Rectal smooth muscle tissue (tissue), 1 donor: ENCODE data around the gene SYNPO.
A peak's percentile ranks its signal among the peaks of the same experiment; 100 is the strongest.

ENCODE experiments used
- H3K27ac ChIP-seq: one replicate; pipeline ENCODE4 v1.7.0; 2013; ENCODE audit warnings: low read depth, low read length, inconsistent platforms
- H3K27me3 ChIP-seq: one replicate; pipeline ENCODE4 v1.7.0; 2013; ENCODE audit warnings: low read length; ENCODE audit not compliant: control insufficient read depth, insufficient read depth
- H3K36me3 ChIP-seq: one replicate; pipeline ENCODE4 v1.7.0; 2013; ENCODE audit warnings: low read length; ENCODE audit not compliant: control insufficient read depth, insufficient read depth
- H3K4me1 ChIP-seq: one replicate; pipeline ENCODE4 v1.7.0; 2013; ENCODE audit warnings: low read length; ENCODE audit not compliant: control insufficient read depth, insufficient read depth
- H3K4me3 ChIP-seq: one replicate; pipeline ENCODE4 v1.7.0; 2013; ENCODE audit warnings: low read length
- H3K9ac ChIP-seq: one replicate; pipeline ENCODE4 v1.7.0; 2013; ENCODE audit warnings: low read length

SYNPO gene

DNA sequence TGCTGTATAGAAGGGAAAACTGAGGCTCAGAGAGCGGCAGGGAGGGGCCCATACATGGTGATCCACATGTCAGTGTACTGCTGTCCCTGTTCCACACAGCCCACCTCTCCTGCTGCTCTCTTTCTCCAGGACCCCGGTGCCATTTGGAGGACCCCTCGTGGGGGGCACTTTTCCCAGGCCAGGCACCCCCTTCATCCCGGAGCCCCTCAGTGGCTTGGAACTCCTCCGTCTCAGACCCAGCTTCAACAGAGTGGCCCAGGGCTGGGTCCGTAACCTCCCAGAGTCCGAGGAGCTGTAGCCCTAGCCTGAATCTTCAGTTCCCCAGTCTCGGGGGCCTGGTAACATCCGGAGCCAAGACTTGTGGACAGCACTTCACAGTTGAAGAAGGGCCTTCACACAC is 36.1 kb downstream of the SYNPO start:
- Histone ChIP-seq H3K27ac (no peak overlapping the region), H3K4me1 (peaks cover 3% of the 10 kb centered on the region), H3K9ac (no peak overlapping the region), H3K27me3 (peaks cover 3% of the 10 kb centered on the region), H3K36me3 (no peaks in the 10 kb centered on the region), H3K4me3 (no peak overlapping the region)

DNA sequence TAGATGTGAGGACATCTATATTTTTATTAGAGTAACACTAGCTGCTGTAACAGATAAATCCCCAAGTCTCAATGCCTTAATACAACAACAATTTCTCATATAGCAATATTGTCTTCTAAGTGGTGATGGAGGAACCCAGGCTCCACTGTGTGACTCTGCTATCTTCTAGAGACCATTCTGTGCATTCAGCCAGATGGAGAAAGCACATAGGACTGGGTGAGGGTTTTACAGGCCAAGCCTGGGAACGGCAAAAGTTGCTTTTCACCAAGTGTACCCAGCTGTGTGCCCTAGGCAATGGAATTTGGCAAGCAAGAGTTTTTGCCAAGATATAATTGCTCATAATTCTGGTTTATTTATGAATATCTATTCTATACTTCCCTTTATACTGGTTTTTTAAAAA is 48.7 kb downstream of the SYNPO start:
- H3K4me3 ChIP-seq: no peak overlapping the region
- H3K27me3 ChIP-seq: no peaks in the 10 kb centered on the region
- H3K36me3 ChIP-seq: peaks cover 29% of the 10 kb centered on the region
- H3K4me1 ChIP-seq: no peaks in the 10 kb centered on the region
- H3K9ac ChIP-seq: no peak overlapping the region
- H3K27ac ChIP-seq: no peak overlapping the region

DNA sequence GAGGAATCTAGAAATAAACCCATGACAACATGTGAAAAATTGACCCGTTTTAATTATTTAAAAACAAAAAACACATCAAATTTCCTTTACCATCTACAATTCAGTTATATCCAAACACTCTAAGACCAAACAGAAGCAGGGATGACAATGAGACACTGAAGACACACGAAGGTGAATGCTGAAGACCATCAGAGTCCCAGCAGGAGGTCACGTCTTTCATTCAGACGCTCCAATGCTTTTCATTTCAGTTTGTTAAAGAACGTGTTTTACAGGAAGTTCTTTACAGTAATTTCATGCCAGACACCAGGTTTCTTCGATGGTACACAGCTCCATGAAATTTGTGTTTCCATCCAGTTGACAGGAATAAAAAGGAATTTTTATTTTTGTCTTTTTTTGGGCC is 50.3 kb downstream of the SYNPO start:
- Histone ChIP-seq H3K27ac (no peak overlapping the region), H3K36me3 (peaks cover 46% of the 10 kb centered on the region), H3K4me3 (no peak overlapping the region), H3K9ac (no peak overlapping the region), H3K4me1 (no peaks in the 10 kb centered on the region), H3K27me3 (no peaks in the 10 kb centered on the region)

DNA sequence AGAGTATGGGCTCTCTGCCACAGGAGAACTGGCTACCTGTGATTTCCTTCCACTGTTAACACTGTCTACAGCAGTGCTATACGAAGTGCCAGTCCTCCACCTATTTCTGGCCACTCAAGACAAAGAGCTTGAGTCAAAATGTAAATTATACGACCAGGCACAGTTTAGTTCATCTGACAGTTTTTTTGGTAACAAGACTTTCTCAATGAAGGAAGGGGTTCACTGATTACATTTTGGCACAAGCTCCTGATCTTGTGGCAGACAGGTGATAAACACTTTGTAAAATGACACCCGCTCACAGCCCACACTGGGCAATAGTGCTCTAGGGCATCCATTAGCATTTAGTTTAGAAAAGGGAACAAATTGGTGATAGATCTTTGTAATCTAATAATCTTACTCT is 51.8 kb downstream of the SYNPO start:
- H3K36me3 ChIP-seq: peaks cover 59% of the 10 kb centered on the region
- no peak overlapping the region for H3K4me3 ChIP-seq
- no peaks in the 10 kb centered on the region for H3K4me1 ChIP-seq
- no peak overlapping the region for H3K27ac ChIP-seq
- no peaks in the 10 kb centered on the region for H3K27me3 ChIP-seq
- H3K9ac ChIP-seq: no peak overlapping the region

DNA sequence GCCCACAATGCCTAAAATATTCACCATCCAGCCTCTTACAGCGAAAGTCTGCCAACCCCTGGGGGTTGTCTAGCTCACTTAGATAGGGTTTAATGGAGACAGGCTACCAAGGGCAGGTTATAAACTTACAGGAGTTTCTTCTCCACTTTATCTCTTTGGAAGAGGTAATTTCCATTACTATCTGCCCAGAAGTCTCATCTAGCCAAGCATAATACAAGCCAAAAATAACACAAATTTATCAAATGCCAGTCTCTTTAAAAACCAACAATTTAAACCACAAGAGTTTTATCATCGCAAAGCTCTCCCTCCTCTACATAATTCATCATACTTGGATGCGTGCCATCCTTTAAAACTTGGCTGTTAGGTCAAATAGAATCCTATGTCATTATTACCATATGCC is 54.2 kb downstream of the SYNPO start:
- Histone ChIP-seq H3K36me3 (peaks cover 63% of the 10 kb centered on the region), H3K9ac (no peak overlapping the region), H3K27ac (no peak overlapping the region), H3K27me3 (no peaks in the 10 kb centered on the region), H3K4me3 (no peak overlapping the region), H3K4me1 (peaks cover 4% of the 10 kb centered on the region)

DNA sequence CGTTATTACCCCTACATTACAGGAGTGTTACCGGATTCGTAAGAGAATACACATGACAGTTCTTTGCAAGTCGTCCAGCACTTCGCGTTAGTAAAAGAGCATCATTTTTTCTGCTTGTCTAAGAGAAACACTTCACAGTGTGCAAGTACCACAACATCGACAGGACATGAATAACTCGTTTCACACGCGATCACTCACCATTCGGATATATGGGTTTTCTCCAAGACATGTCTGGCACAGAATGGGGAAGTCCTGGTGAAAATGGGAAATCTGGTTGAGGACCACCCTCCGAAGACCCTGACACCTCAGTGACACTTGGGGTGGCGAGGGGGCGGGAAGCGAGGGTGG is 59.8 kb downstream of the SYNPO start:
- peak overlapping the region; percentile 97 for H3K4me3 ChIP-seq
- H3K27ac ChIP-seq: peak overlapping the region; percentile 95
- H3K36me3 ChIP-seq: peaks cover 23% of the 10 kb centered on the region
- H3K4me1 ChIP-seq: peaks cover 9% of the 10 kb centered on the region
- H3K27me3 ChIP-seq: no peaks in the 10 kb centered on the region
- H3K9ac ChIP-seq: peak overlapping the region; percentile 95

DNA sequence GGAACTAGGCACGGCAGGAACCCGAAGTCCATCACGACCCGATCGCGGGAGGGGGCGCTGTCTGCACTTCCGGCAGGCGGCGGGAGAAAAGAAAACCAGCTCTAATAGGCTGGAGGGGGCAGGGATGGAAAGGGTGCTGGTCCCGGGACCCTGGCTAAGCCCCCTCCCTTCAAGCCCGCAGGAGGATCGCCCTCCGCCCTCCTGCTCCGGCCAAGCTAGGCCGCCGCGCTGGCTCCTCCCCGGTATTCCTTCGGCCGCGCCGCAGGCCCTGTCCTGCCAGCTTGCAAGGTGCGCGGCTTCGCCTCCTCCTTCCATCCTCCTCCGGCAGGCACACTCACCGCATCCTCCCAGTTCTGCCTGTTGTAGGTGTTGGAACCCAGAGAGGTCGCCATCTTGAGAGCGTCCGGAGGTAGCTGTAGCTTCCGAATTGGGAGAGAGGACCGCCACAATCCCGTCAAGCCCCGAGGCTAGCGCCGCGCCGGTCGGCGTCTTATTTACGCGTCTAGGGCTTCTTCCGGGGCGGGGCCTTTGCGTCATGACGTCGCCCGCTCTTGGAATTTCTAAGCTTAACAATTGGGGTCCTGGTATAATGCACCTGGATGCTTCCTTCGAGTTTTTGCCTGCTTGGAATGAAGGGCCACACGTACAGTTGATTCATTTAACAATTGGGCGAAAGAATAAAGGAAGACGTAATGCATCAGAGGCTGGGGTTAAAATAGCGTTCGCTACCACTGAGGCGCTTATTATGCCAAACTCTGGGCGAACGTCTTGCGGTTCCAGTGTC is 60.3 kb downstream of the SYNPO start, which contains the start of gene RBM22:
Gene RBM22, minus strand, starts transcription at position 469 of the 784 bp plus-strand sequence. Its CDS starts 77 bp downstream, at position 392.
- Histone ChIP-seq H3K36me3 (peaks cover 17% of the 10 kb centered on the region), H3K27me3 (no peaks in the 10 kb centered on the region), H3K9ac (peak within 1 kb of the TSS; percentile 95), H3K4me1 (peaks cover 9% of the 10 kb centered on the region), H3K4me3 (peak within 1 kb of the TSS; percentile 97), H3K27ac (peak within 1 kb of the TSS; percentile 95)

DNA sequence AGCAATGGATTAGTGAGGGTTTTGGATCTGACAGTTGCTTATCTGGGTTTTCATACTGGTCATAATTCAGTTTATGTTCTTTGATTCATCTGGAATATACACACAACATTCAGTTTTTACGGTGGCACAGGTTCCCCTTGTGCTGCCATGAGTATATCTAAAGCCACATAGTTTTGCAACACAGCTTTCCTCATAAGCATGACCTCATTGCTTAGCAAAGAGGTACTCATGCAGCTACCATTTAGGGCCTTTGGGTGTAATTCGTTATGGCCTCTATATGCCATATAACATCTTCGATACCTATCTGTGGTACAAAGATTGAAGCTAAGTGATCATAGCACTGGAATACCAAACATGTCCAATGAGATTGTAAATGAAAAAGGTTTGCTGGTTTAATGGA is 63.3 kb downstream of the SYNPO start:
- Histone ChIP-seq H3K4me3 (no peak overlapping the region), H3K36me3 (peaks cover 3% of the 10 kb centered on the region), H3K27me3 (no peaks in the 10 kb centered on the region), H3K9ac (no peak overlapping the region), H3K27ac (no peak overlapping the region), H3K4me1 (peaks cover 9% of the 10 kb centered on the region)

DNA sequence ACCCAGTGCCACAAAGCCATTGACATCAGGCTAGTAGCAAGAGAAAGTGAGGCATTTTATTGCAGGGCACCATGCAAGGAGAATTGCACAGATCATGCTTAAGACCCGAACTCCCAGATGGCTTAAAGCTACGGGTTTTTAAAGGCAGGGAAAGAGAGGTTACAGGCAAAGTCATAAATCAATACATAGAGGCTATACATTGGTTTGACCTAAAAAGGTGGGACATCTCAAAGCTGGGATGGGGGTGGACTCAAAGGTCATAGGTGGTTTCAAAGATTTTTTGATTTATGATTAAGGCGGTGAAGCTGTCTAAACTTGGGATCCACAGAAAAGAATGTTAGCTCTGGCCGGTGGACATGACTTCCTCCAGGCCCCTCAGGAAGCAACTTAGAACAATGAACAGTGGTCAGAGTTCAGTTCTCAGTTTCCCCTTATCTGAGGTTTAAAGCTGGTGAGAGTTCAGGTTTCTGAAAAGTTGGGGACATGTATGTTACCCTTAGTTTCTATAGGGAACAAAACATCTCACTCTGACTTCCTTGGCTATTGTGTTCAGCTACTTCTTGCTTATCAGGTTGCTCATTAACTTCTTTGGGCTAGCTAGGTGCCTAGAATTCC is 66.4 kb downstream of the SYNPO start:
- Histone ChIP-seq H3K4me3 (no peak overlapping the region), H3K9ac (no peak overlapping the region), H3K27ac (no peak overlapping the region), H3K27me3 (no peaks in the 10 kb centered on the region), H3K36me3 (peaks cover 22% of the 10 kb centered on the region), H3K4me1 (no peaks in the 10 kb centered on the region)
